ENCODE data around the gene FANCM.

GRCh38 chr14:45181806-45182205 is 46.1 kb downstream of the FANCM start:
- TF ChIP-seq POLR2AphosphoS5 (IDR thresholded peaks at IDR 0.05) (no peak), POLR2A (IDR thresholded peaks at IDR 0.05) (no peak)

All from breast epithelium (tissue), 3 donors.